ENCODE results near the gene MAML3.

The MAML3 gene

DNA sequence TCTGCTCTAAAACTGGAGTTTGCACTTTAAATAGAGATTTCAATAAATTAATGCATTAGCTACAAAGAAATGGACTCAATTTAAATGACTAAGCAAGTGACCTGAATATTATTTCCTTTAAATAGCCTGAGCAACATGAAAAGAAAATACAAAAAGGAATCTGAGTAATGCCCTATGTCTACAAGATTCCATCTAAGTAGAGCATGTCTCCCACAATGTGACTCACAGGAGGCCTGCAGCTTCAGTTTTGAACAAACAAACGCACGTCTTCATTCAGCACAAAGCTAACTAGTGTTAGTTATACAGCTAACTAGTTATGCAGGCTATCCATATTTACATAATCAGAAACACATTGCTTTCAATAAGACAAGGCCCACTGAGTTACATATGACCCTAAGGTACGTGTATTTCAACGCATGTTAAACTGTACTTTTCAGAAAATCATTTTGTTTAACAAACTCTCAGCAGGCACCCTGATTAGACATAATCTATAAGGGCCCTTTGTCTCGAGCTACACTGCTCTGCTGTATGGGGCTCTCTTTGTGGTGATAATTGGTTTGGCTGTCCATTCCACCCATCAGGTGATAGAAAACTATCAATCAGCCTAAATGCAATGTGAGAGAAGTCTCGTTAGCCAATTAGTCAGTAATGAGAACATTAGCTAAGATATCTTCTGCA is 116.5 kb downstream of the MAML3 start:
- peak; percentile 41 for DNase-seq

DNA sequence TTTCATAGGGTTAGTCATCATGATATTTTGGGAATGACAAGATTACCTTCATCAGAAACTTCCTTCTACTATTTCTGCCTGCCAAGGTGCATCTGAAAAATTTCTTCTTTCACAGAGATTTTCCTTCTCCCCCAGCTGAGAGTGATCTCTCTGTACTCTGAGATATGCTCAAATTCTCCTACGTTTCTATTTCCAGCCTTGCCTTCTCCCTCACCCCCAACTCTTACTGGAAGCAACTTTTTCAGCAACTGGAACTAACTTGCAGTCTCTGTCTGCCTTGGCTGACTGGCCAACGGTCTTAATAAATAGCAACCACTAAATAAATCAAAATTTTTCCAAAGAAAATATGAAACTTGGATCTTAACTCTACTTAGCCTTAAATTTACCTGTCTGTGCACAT is 122.3 kb downstream of the MAML3 start:
- no peak for DNase-seq

DNA sequence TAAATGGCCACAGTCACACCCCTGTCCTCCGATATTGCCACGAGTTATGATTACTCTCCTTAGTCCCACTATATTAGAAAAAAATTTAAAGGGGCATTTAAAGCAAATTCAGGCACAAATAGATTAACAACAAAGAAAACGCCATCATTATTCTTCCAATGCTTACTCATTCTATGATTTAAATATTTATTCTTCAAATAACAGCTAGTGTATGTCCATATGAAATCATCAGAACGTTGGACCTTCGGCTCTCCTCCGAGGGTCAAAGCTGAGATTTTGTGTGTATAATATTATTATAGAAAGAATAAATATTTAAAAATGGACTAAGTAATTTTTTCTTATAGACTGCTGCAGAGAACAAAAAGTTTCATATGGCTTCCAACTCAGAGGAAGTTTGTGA is 122.9 kb downstream of the MAML3 start:
- no peak for DNase-seq

DNA sequence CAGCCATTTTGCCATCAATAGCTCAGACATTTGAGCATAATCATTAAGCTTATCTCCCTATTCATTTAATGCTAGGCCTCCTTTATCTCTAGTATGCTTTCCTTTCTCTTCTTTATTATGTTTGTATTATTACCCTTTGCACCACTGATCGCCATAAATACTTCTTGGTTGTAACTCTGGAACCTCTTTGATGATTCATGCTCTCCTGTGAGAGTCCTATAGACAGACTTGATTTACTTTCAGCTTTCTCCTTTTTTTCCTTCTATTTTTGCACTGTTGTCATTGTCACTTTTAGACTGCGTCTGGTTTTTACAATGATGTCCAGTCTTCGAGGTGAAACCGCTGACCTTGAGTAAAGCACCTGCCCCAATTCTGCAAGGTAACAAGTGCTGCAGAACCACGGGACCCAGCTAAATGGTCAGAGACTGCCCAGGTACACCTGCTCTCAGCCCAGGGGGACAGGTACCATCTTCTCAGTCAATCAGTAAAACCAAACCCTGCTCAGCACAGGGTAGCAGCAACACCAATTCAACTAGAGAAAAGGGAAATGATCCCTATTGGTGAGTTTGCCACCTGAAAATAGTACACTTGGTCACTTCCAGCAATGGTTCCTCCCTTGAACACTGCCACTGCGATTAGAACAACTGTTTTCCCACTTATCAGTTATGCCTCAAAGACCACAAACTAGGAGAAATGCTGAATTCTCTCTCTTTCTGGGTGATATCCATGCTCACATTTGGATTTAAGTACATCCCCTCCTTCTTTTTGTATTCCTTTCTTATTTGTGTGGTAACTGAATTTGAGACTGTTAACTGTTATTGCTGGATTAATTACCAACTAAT is 125.1 kb downstream of the MAML3 start:
- DNase-seq, result no peak

DNA sequence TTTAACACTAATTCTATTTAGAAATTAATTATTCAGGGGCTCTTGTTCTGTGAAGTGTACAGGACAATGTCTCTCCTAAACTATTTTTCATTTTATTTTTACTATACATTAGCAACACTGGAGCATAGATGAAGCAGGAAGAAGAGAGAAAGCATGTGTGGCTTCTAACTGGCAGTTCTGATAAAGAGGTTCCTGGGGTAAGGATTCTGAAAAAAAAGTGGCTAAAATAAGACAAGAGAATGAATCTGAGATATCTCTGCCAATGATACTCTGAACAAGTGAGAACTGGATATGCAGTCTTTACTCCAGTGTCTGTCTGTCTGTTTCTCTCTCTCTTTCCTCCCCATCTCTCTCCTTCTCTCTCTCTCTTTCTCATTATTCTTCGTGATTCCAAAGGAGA is 125.9 kb downstream of the MAML3 start:
- DNase-seq, result no peak

- no peak for DNase-seq
Observed at GRCh38 chr4:140027101-140027500, 126.9 kb downstream of the MAML3 start.

GRCh38 chr4:140025470-140025869 is 128.5 kb downstream of the MAML3 start:
- DNase-seq, result no peak

DNA sequence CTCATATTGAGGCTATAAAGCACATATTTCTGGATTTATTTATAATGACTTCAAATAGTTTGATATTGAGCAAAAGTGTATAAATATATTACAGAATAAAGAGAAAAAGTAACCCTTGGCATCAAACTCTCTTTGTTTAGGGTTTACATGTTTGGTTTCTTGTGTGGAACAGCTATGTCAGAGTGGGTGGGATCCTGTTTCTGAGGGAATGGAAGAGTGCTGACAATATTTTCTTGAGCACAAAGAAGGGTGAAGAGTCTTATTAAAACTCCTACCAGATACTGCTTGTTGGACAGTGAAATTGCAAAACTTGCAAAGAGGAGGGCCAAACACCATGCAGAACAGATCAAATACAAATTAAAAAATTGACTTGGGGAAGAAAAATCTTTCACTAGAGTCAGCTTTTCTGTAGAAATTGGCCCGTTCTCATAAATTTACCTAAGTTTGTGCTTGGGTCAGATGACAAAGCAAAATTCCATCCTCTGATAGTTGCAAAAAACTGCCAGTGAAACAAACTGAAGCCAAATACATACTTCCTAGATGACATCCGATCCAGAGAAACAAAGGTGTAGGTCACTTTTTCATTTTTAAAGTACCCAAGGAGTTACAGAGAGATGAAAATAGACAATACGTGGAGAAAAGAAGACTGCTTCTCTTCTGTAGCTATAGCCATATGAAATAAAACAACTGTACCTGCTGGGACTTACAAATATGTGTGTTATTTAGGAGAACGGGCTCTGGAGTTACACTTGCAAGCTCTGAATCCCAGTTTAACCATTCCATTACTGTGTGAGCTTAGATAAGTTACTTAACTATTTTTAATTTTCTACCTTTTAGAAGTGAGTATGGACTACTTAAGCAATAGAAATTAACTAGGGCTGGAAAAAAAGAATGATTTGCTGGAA is 133.3 kb downstream of the MAML3 start:
- DNase-seq, result no peak

GRCh38 chr4:140019619-140020347 is 134.2 kb downstream of the MAML3 start:
- no peak for DNase-seq

GRCh38 chr4:140018931-140019618 is 134.9 kb downstream of the MAML3 start:
- DNase-seq, result no peak

DNA sequence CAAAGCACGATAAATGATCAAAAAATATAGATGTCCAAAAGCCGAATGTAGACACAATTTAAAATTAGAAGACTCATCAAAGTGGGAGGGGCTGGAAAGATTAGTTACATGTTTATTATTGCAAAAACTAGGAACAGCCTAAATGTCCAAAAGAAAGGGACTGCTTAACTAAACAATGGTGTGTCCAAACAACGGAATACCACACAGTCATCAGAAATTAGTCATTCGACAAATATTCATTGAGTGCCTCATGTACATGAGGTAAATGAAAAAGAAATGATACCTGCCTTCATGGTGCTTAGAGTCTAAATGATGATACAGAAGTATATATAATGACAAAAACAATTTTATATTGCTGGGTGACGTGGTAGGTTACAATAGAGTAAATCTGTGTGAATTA is 139.7 kb downstream of the MAML3 start:
- no peak for DNase-seq

DNA sequence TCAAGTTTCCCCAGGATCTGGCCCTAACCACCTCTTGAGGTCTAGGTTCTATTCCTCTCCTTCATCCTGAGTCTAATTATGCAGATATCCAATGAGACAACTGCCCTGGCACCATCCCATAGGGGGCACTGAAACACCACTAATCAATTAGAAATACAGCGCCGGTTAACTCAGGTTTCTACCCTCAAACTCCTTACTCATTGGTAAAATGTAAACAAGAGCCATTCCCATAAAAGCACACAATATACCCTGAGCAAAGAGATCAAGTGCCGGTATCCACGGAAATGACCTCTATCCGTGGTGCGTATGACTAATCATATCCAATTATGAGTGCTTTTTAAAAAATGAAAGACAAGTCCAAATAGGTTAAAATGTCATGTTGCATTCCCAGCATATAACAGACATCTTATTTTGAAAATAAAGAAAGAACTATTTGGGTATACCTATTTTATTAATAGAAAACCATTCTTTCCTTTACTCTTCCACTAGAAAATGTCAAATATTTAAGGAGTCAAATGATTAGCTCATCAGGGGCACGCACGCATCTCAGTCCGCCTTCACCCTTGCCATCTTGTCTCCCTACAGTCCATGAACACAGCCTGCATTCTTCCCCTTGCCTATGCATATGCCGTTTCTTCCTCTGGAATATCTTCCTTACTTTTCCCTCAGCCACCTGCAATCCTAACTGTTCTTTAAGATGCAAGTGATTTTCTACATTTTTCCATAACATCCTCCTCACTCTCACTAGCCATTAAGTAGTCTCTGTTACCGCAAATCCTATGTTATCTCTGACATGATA is 141.1 kb downstream of the MAML3 start:
- peak; percentile 83 for DNase-seq

- peak; percentile 28 for DNase-seq
Observed at GRCh38 chr4:140005699-140006098, 148.3 kb downstream of the MAML3 start.

- DNase-seq, result no peak
Observed at GRCh38 chr4:140004922-140005627, 148.9 kb downstream of the MAML3 start.

DNA sequence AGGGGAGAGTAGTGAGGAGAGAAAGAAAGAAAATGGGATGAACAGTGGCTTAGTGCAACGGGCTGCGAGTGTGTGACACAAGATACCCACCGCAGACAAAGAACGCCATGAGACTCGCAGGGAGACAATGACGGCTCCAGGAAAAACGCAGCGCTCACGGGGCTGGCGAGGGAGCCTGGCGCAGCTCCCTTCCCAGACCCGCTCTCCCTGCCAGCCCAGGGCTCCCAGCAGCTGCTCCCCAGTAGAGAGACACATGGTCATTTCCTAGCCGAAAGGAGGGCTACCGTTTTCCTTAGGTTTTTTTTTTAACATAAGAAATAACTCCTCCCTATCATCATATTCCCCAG is 149.5 kb downstream of the MAML3 start:
- peak; percentile 20 for DNase-seq

- no peak for DNase-seq
Observed at GRCh38 chr4:140003876-140004548, 150.0 kb downstream of the MAML3 start.

- DNase-seq, result no peak
Observed at GRCh38 chr4:140000232-140000631, 153.8 kb downstream of the MAML3 start.

DNA sequence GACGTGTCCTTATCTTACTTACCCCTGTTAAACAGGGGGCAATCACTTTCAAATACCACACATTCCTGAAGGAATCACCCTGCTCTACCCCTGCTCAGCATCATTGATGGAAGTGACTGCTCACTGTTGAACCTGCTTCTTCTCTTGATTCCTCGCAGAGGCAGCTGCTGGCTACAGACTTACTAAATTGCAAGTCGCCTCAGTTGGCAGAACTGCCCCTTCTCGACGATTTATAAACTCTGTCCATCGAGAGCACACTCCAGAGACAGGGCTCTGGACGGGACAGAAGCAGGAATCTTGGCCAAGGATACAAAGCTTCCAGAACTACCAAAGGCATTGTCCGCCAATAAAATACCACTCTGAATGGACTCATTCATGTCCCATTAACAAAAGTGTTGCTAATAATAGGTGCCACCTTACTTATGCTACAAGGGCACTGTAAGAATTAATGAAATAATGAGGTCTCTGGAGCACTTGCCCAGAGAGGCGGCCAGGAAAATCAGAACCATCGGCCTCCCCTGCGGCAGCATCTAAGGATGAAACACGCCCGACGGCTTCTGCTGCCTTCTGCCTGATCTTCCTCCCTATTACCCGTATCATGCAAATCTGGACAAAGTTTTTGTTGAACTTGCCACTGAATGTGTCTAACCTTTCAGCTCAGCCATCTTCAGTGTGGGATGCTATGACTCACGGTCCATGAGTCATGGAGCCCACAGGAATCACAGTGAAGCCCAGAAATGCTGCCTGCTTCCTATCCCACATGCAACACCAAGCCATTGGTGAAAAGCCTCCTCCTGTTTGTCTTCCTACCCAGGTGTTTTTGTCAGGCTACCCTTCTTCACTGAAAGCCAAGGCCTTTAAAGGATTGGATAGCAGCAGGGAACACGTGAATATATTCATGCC is 164.9 kb downstream of the MAML3 start:
- DNase-seq, result no peak

DNA sequence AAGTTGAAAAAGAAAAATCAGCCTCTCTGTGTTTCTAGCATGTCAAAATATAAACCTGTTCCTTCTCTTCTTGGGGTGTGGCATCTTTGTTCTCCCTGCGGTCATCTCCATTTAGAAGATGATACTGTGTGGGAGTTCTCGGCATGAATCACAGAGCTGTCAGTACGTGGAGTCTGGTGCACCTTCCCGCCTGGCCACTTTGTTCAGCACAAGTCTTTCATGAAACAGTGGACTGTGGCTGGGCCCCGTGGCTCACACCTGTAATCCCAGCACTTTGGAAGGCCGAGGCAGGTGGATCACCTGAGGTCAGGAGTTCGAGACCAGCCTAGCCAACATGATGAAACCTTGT is 166.5 kb downstream of the MAML3 start:
- no peak for DNase-seq

Data from NCI-H748 treated with DMSO at 0.1 percent for 48 hours (cell line).